GM08714 (cell line): ENCODE results near the gene PRTN3.

Source experiments
- H3K4me3 ChIP-seq: fragments of 200-500 bp; sonication (Bioruptor generic); 2 replicates; pipeline ENCODE4 v1.5.1; 2014; ENCODE audit warnings: mild to moderate bottlenecking, low read length, inconsistent platforms
- ZNF274 ChIP-seq: IDR thresholded peaks from 2 replicates; pipeline ENCODE4 v1.6.1; 2012; ENCODE audit warnings: mild to moderate bottlenecking, low read depth, low read length

PRTN3 gene

DNA sequence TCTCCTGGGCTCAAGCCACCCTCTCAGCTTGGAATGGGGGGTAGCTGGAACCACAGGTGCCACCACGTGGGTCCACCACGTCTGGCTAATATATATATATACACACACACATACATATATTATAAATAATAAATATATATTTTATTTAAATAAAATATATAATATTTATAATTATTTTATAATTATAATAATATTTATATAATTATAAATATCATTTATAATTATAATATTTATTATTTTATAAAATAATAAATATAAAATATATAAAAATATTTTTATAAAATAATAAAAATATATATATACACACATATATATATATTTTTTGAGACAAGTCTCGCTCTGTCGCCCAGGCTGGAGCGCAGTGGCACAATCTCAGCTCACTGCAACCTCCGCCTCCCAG lies 13.8 kb downstream of the PRTN3 start:
- H3K4me3 ChIP-seq = no peak overlapping the region
- no peak for TF ChIP-seq ZNF274

DNA sequence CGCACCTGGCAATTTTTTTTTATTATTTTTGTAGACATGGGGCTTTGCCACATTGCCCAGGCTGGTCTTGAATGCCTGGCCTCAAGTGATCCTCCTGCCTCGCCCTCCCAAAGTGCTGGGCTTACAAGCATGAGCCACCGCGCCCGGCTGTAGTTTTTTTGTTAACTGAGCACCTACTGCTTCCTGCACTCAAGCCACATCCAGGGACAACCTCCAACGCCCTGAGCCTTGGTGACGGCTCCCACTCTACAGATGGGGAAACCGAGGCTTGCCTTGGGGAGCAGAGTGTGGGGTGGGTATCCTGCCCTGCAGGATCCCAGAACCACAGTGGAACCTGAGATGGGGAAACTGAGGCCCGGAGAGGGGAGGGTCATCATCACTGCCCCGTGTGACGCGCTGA lies 14.3 kb downstream of the PRTN3 start:
- no peak overlapping the region for H3K4me3 ChIP-seq
- no peak for TF ChIP-seq ZNF274

DNA sequence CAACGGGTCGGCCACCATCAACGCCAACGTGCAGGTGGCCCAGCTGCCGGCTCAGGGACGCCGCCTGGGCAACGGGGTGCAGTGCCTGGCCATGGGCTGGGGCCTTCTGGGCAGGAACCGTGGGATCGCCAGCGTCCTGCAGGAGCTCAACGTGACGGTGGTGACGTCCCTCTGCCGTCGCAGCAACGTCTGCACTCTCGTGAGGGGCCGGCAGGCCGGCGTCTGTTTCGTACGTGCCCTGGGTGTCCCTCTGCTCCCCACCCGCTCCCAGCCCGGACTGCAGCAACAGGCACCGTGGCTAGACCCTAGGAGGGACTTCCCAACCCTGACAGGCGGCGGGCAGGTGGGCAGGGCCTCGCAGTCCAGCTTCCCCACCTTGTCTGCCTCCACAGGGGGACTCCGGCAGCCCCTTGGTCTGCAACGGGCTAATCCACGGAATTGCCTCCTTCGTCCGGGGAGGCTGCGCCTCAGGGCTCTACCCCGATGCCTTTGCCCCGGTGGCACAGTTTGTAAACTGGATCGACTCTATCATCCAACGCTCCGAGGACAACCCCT lies 14.8 kb downstream of the PRTN3 start:
- no peak overlapping the region for H3K4me3 ChIP-seq
- TF ChIP-seq ZNF274 = no peak

DNA sequence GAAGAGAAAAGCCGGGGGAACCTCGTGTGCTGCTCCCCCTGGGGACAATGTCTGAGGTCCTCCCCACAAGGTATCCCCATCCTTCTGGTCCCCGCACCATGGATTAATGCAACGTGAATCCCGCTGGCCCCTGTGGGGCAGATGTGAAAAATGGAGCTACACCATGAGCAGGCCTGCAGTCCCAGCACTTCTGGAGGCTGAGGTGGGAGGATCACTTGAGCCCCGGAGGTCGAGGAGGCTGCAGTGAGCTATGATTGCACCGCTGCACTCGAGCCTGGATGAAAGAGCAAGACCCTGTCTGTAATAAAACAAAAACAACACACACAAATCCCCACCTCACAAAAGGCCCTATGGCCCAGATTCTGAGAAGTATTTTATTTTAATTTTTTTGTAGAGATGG lies 17.5 kb downstream of the PRTN3 start:
- TF ChIP-seq ZNF274 = no peak
- no peak overlapping the region for H3K4me3 ChIP-seq

DNA sequence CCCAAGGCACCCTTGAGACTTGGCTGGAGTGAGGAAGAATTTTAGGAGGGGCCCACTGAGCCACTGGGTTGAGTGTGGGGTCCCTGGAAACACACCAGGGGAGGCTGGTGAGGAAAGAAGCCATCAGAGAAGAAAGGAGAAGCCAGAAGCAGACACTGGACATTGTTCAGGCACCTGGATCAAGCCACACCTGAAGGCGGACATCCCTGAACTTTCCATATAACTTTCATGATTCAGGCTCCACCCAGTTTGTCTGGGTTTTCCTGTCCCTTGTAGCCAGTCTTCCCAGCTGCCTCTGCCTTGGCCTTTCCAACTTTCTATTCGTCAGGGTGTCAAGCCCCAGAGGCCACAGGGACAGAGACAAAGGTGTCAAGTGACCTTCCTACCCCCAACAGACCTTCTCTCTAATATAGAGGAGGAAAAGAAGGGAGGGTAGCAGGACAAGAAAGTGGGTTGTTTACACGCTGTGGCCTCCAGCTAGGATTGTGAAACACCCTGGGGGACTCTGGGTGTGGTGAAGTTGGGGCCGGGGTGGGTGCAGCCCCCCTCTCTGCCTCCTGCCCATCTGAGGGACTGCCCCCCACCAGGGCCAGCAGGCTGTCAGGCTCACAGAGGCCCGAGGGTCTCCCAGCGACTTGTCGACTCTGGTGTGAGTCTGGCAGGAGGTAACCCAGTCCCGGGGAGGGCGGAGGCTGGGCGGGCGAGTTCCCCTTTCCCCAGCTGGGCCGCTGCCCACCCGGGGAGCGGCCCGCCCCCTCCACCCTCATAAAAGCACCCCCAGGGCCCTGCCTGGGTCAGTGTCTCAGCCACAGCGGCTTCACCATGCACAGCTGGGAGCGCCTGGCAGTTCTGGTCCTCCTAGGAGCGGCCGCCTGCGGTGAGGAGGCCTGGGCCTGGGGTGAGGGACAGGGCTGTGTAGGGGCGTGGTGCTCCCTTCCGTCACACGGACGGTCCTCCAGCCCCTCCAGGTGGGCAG lies 18.4 kb downstream of the PRTN3 start, which contains the start of gene CFD:
TSS of gene CFD (plus strand) at position 797 of the 976 bp plus-strand sequence. CDS start at position 823, 26 bp downstream.
- H3K4me3 ChIP-seq = no peak within 1 kb of the TSS; the same call in 1 of the 2 replicates
- TF ChIP-seq ZNF274 = no peak

DNA sequence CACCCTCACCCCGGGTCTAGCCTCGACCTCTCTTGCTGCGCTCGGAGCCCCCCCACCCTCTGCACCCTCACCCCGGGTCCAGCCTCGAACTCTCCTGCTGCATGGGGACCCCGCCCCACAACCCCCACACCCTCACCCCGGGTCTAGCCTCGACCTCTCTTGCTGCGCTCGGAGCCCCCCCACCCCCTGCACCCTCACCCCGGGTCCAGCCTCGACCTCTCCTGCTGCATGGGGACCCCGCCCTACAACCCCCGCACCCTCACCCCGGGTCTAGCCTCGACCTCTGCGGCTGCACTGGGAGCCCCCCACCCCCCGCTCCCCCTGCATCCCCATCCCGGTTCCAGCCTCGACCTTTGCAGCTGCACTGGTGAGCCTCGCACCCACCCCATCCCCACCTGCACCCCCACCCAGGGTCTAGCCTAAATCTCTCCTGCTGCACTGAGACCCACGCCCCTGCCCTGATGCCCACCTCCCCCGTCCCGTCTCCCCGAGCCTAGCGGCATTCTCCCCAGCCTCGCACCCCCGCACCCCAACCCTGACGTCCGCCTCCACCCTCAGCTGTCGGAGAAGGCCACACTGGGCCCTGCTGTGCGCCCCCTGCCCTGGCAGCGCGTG lies 20.4 kb downstream of the PRTN3 start:
- TF ChIP-seq ZNF274 = no peak
- H3K4me3 ChIP-seq = no peak overlapping the region

DNA sequence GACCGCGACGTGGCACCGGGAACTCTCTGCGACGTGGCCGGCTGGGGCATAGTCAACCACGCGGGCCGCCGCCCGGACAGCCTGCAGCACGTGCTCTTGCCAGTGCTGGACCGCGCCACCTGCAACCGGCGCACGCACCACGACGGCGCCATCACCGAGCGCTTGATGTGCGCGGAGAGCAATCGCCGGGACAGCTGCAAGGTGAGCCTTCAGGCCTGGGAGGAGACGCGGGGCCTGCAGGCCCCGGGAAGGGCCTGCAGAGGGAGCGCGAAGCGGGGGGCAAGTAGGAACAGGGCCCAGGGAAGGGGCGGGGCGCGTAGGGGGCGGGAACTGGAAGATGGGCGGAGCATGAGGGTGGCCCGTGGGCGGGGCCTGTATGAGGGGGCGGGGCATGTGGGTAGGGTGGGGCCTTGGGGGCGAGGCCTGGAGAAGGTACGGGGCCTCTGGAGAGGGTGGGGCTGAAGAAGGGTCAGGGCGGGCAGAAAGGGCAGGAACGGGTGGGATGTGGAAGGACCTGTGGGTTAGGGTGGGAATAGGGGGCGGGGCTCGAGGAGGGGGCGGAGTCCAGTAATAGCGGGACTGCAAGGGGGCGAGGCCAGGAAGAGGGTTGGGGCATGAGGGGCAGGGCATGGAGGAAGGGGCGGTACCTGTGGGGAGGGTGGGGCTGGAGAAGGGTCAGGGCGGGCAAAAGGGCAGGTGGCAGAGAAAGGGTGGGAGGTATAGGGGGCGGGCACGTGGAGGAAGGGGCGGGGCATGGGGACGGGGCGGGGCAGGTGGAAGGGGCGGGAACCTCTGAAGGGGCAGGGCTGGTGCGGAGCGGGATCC lies 21.2 kb downstream of the PRTN3 start:
- TF ChIP-seq ZNF274 = no peak
- H3K4me3 ChIP-seq = no peak overlapping the region

DNA sequence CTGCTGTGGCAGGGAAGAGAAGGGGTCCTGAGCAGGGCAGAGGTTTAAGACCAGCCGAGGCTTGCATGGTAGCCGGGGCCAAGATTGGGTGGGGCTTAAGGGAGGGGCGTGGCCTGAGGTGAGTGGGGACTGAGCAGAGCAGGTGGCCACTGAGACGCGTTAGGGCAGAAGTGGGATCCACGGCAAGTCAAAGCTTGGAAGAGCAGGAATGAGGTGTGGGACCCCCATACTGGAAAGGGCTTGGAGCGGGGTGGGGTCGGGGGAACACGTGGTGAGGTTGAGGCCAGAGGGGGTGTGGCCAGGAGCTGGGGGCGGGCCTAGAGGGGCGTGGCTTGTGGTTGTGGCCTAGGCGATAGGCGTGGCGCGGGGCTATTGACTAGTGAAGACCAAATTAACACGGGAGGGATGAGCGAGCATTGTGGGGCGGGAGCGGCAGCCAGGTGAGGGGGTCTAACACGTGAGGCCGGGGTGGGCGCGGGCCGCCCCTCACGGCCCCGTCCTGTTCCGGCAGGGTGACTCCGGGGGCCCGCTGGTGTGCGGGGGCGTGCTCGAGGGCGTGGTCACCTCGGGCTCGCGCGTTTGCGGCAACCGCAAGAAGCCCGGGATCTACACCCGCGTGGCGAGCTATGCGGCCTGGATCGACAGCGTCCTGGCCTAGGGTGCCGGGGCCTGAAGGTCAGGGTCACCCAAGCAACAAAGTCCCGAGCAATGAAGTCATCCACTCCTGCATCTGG lies 21.9 kb downstream of the PRTN3 start:
- no peak for TF ChIP-seq ZNF274
- H3K4me3 ChIP-seq = no peak overlapping the region; the same call in 1 of the 2 replicates

DNA sequence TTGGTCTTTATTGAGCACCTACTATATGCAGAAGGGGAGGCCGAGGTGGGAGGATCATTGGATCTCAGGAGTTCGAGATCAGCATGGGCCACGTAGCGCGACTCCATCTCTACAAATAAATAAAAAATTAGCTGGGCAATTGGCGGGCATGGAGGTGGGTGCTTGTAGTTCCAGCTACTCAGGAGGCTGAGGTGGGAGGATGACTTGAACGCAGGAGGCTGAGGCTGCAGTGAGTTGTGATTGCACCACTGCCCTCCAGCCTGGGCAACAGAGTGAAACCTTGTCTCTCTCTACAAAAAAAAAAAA lies 22.5 kb downstream of the PRTN3 start:
- H3K4me3 ChIP-seq = no peak overlapping the region; the same call in 1 of the 2 replicates
- TF ChIP-seq ZNF274 = no peak

DNA sequence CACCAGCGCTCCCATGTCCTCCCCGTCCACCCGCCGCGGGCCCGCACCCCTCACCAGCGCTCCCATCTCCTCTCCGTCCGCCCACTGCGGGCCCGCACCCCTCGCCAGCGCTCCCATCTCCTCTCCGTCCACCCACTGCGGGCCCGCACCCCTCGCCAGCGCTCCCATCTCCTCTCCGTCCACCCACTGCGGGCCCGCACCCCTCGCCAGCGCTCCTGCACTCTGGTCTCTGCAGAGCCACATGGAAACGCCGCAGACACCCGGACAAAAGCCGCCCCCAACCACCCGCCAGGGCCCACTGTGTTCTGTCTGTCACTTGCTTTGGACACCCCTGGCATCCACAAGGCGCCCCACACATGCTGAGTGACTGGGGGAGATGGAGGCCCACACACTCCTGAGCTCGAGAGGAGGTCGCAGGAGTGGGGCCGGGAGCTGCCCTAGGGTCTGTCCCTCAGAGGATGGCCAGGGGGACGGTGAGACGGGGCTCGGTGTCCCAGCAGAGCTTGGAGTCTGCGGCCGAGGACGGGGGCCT lies 26.0 kb downstream of the PRTN3 start:
- TF ChIP-seq ZNF274 = no peak
- no peak overlapping the region for H3K4me3 ChIP-seq

DNA sequence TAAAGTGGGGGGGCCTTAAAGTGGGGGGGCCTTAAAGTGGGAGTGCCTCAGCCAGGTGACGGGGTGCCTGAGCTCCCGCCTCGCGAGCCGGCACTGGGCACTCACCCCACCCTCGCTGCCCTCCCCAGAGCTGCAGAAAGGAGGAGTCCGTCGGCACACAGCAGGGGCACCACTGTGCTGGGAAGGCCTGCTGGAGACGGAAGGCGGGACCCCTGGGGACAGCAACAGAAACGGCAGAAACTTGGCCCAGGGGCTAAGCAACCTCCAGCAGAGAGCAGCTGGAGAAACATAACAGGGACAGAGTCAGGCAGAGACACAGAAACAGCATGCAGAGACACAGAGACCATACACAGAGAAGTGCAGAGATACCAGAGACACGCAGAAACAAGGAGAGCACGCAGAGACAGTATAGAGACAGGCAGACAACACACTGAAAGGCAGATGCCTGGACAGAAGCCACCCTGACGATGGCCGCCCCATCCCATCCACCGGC lies 26.5 kb downstream of the PRTN3 start:
- H3K4me3 ChIP-seq = no peak overlapping the region
- no peak for TF ChIP-seq ZNF274

DNA sequence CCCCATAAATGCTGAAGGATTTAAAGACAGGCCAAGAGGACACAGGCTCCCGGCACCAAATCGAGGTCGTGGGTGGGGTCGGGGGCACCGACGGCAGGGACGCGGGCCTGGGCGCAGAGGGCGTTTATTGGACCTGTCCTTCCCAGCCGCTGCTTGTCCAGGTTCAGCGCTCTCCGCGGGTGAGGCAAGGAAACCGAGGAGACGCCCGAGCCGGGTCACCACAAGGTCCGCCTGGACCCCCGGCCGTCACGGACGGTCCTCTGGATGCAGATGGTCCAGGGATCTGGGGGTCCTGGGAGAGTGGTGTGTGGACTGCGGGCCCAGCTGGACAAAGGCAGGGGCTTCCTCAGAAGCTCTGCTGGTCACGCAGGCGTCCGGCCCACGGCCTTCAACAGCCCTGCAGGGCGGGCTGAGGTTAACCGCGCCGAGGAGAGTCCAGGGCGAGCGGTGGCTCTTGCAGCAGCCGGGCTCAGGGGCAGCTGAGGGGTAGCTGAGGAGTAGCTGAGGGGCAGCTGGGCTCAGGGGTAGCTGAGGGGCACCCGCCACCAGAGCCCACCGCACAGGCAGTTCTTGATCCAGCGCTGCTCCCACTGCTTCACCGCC lies 27.2 kb downstream of the PRTN3 start:
- TF ChIP-seq ZNF274 = no peak
- H3K4me3 ChIP-seq = no peak overlapping the region
